ENCODE results near the gene RHD.
"Not testable (repeated sequence)": the region's sequence is repeated elsewhere in the genome, so short reads cannot be mapped to it uniquely, and the experiment has no call there.

Gene RHD

DNA sequence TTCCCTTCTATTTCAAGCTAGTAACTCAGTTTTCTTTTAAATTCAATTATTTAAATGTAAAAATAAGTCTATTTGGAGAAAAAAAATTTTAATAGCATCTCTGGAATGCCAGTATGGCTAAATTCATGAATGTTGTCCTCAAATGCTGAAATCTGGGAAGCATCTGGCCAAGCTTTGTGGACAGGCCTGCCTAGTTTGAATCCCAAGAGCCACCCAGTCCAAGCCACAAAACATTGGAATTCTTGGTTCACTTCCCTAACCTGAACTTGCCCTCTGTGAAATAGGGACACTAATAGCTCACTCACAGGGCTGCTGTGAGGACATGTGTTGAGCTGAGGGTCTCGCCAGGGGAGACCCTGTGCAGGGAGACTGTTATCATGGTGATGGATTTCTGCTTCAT lies 37.2 kb downstream of the RHD start:
- DNase-seq = not testable (repeated sequence)

DNA sequence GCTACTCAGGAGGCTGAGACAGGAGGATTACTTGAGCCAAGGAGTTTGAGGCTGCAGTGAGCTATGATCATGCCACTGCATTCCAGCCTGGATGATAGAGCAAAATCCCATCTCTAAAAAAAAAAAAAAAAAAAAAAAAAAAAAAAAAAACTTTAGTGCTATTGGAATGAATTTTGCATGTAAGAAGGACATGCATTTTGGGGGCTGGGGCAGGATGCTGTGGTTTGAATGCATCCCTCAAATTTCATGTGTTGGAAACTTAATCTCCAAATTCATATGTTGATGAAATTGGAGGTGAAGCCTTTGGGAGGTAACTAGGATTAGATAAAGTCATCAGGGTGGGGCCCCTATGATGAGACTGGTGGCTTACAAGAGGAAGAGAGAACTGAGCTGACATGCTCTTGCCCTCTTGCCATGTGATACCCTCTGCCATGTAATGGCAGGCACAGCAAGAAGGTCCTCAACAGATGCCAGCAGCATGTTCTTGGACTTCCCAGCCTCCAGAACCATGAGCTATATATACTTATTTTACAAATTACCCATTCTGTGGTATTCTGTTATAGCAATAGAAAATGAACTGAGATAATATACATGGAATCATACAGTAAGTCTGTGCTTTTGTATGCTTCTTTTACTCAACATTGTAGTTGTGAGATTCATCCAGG lies 40.6 kb downstream of the RHD start:
- not testable (repeated sequence) for DNase-seq

DNA sequence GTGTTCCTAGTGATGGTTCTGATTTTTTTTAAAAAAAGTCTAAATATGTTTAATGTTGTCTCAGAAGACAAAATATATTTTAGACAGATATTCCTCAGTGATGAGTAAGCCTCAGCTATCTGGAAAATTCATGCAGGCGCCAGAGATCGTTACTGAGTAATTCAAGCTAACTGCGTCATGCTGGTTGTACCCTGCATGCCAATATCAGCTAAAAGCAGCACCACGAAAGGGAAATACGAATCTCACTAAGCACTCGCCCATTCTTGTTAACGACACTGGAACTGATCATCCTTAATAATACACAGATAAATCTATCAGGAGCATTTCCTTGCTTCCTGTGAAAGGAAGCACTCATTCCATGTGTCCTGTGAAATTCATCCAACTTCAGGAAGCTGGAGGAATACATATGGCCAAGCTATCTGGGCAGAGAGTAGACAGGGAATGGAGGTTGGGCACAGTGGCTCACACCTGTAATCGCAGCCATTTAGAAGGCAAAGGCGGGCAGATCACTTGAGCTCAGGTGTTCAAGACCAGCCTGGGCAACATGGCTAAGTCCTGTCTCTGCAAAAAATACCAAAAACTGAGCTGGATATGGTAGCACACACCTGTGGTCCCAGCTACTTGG lies 48.1 kb downstream of the RHD start:
- DNase-seq = not testable (repeated sequence)

DNA sequence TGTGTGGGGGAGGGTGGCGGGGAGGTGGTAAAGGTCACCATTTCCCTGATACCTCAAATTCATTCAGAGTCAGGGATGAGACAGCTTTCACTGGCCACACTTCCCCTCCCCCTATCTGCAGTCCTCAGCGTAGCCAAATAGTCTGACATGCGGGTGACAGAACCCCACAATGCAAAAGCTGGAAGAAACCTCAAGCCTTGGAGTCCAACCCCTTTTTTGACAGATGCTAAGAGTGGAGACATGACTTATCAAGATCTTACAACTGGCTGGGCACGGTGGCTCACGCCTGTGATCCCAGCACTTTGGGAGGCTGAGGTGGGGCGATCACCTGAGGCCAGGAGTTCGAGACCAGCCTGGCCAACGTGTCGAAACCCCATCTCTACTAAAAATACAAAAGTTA lies 49.8 kb downstream of the RHD start:
- DNase-seq = not testable (repeated sequence)

DNA sequence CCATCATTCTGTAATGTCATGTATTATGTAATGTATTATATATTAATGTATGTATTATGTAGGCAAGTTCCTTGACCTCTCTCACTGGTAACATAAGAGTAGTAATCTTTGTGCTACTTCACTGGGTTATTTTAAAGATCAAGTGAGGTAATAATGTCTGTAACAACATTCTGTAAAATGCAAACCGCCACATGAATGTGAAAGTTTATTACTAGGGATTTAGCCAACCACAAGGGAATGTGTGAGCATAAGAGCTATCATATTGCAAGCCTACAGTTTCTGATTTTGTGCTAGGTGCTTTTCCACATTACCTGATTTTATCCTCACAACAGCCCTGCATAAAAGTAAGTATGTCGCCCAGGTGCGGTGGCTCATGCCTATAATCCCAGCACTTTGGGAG lies 52.1 kb downstream of the RHD start:
- DNase-seq = not testable (repeated sequence)

DNA sequence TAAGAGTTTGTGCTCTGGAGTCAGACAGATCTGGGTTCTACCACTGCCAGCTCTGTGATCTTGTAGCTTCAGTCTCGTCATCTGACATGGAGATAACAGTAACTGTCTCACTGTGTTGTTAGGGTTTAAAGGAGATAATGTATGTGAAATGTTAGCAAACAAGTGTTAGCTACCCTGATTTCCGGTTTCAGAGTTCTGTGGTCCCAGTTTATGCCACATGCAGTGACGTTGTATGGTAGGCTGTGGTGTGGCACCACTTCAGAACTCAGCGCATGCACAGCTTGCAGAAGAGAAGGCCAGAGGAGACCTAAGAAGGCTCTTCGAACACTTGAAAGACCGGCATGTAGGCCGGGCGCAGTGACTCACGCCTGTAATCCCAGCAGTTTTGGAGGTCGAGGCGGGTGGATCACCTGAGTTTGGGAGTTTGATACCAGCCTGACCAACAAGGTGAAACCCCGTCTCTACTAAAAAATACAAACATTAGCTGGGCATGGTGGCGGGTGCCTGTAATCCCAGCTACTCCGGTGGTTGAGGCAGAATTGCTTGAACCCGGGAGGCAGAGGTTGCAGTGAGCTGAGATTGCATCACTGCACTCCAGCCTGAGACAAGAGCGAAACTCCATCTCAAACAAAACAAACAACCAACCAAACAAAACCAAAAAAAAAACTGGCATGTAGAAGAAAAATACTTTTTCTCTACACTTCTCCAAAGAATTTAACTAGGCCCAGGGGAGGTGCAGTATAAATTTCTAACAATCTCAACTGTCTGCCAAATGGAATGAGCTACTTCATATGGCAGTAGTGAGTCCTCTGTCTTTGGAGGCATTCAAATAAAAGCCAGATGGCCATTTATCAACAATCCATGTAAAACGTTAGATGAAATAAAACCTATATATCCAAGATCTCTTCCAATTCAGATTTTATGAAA lies 55.8 kb downstream of the RHD start:
- DNase-seq = not testable (repeated sequence)

DNA sequence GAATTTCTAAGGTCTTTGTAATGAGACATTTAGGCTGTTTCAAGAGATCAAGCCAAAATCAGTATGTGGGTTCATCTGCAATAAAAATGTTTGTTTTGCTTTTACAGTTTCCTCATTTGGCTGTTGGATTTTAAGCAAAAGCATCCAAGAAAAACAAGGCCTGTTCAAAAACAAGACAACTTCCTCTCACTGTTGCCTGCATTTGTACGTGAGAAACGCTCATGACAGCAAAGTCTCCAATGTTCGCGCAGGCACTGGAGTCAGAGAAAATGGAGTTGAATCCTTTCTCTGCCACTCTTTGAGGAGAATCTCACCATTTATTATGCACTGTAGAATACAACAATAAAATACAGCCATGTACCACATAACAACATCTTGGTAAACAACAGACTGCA lies 56.5 kb downstream of the RHD start:
- not testable (repeated sequence) for DNase-seq

DNA sequence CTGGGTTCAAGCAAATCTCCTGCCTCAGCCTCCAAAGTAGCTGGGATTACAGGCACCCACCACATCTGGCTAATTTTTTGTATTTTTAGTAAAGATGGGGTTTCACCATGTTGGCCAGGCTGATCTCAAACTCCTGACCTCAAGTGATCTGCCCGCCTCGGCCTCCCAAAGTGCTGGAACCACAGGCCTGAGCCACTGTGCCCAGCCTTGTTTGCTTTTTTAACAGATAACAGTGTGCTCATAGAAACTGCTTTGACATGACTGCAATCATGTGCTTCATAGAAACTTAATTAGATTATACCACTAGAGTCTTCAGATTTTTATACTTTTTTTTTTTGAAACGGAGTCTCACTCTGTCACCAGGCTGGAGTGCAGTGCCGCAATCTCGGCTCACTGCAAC lies 57.0 kb downstream of the RHD start:
- not testable (repeated sequence) for DNase-seq

DNA sequence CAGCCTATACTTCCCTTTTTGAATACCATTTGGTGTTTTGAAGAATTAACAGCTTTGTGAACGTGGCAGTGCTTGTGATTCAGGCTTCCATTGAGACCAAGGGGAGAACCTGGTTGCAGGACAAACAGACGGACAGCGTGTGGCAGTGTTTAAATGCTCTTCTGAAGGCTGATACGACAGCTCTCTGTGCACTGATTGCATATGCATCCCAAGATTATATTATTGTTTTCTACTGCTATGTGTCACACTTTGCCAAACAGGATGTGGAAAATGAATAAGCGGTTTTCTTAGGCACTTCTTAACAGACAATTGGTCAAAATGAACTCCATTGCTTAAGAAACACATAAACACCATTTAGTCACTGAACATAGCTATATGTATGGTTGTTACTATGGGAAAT lies 57.6 kb downstream of the RHD start:
- peak in 1 of 2 donors; percentile 5 for DNase-seq

DNA sequence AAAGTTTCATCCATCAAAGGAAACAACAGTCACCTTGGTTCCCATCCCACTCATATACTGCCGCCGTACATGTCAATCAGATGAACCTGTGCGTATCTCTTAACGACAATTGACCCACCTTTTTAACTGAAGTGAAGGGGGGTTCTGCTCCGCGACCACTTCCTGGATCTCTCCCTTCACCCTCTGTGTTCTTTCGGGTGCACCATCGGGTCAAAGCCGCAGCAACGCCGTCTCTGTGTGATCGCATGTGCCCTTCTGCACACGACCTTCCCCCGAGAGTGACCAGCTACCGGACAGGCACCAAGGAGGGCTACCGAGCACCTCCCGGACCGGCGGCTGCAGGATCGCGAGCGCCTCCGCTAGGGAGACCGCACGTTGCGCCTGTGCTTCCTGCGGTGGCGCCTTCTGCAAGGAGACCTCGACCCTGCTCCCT lies 64.6 kb downstream of the RHD start:
- peak in 1 of 2 donors; percentile 7 for DNase-seq

DNA sequence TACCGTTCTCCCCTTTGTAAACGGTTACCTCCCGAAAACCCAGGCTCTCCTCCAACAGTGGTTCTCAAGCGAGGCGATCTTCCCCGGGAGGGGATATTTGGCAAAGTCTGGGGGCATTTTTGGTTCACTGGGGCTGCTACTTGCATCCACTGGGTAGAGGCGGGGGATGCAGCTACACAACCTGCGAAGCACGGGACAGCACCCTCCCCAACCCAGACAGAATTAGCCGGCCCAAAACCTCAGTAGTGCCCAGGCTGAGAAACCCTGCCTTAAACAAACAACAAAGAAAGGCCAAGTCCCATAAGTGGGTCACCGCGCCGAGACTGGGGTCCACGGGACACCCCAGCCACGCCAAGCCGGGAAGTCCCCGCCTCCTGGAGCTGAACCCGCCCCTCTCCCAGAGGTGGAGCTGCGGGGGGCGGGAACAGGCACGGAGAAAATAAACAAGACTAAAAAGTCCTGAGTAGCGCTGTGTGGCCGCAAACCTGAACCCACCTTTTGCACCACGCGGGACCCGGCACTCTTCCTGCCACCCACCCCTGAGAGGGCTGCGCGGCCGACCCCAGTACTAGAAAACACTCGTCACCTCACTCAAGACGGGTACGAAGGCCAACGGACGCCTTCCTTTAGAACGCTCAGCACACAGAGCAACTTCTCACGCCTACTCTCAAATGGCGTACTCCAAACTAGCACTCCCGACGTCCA lies 65.3 kb downstream of the RHD start:
- peak; percentile 8 to 31 for DNase-seq

DNA sequence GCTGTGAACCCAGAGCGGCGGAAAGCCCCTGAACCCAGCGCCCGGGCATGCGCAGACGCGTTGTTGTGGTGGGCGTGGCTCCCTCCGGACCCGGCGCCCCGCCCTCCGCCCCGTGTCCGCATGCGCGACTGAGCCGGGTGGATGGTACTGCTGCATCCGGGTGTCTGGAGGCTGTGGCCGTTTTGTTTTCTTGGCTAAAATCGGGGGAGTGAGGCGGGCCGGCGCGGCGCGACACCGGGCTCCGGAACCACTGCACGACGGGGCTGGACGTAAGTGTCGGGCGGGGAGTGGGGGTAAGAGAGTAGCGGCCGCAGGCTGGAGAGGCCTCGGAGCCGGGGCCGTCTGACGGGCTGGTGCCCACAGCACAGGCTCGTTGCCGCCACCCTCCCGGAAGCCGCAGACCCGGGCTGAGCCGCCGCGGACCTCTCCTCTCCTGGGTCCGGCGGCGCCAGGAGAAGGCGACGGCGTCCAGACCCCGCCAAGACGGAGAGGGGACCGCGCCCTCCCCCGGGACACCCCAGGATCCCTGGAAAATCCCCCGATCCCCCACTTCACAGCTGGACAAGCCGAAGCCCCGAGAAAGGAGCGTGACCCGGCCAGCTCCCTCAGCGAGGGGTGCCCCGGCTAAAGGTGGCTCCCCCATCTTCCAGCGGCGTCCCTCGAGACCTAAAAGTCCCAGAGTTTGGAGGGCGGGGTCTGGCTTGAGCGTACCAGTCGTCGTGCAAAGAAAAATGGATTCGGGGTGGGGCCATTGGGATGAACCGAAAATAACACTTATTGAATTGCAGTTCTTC lies 66.1 kb downstream of the RHD start, which contains the start of gene TMEM50A:
TMEM50A (plus strand) TSS at position 147 of the 794 bp plus-strand sequence. CDS start 2,153 bp downstream, outside the sequence.
- peak; percentile 84 to 87 for DNase-seq

DNA sequence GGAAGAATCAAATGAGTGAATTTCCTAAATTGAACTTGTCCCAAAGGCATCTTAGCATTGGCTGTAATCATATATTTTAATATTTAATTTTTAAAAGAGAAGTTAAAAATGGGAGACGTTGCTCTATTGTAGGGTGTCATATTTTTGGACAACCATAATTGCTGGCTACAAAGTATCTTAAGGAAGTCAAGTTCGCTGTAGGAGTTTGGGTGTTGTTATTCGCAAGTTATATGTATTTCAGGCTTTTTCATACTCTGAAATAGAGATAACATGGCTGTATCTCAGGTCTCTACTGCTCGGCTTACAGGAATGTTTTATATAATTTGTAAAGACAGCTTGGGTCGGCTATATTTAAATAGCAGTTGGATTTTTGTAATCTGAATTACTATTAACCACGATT lies 66.7 kb downstream of the RHD start:
- DNase-seq = no peak

DNA sequence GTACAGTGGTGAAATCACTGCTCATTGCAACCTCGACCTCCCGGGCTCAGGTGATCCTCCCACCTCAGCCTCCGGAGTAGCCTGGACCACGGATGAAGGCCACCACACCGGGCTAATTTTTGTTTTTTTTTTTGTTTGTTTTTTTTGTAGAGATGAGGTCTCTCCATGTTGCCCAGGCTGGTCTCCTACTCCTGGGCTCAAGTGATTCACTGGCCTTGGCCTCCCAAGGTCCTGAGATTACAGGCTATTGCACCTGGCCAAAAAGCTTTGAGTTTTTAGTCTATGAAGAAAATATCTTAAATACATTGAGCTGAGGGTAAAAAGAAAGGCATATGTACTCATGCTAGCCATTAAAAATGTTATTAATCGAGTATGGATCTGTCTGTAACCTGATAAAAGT lies 69.4 kb downstream of the RHD start:
- no peak for DNase-seq

DNA sequence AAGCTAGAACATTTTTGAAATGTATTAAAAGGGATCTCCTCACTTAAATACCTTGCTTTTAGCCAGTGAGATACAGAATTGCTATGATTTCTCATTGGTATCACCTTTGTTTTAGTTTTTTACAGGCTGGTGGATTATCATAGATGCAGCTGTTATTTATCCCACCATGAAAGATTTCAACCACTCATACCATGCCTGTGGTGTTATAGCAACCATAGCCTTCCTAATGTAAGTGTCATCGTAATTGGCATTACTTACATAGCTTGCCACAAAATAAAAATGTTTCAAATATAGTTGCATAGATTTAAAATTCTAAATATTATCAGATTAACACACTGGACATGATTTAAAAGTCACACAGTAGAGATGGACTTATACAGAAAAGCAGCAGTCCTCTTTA lies 70.5 kb downstream of the RHD start:
- no peak for DNase-seq

DNA sequence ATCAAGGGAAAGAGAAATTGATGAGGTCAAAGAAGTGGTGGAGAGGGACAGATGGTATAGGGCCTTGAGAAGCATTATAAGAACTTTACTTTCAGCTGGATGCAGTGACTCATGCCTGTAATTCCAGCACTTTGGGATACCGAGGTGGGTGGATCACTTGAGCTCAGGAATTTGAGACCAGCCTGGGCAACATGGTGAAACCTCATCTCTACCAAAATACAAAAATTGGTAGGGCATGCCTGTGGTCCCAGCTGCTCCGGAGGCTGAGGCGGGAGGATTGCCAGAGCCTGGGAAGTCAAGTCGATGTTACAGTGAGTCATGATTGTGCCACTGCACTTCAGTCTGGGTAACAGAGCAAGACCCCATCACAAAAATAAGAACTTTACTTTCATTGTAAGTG lies 71.6 kb downstream of the RHD start:
- DNase-seq = no peak

DNA sequence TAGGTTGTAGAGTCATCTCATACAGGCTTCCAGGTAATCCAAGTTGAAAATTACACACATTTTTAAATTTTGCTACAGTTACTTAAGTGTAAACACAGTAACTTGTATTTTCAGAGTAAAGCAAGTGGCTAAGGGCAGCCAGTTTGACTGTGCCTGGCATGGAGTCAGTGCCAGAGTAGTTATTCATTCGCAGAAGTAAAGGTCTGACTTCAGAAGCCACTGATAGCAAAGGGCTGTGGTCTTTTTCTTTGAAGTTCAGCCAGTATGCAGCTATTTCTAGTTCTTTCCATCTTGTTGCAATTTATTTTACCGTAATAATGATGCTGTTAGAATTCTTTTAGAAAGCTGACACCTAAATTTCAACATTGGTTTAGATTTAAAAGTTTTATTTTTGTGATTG lies 75.2 kb downstream of the RHD start:
- no peak for DNase-seq

DNA sequence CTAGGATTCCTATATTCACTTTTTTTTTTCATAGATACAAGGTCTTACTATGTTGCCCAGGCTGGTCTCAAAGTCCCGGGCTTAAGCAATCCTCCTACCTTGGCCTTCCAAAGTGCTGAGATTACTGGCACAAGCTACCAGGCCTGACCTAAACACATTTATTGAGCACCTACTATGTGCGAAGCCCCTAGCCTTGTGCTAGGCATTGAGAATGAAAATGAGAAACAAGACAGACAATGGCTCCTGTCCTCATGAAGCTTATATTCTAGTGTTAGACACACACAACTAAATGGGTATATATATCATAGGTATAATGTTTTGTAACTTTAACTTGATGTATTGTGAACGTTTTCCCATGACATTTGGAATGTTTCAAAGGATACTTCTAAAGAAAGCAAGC lies 77.3 kb downstream of the RHD start:
- DNase-seq = no peak

DNA sequence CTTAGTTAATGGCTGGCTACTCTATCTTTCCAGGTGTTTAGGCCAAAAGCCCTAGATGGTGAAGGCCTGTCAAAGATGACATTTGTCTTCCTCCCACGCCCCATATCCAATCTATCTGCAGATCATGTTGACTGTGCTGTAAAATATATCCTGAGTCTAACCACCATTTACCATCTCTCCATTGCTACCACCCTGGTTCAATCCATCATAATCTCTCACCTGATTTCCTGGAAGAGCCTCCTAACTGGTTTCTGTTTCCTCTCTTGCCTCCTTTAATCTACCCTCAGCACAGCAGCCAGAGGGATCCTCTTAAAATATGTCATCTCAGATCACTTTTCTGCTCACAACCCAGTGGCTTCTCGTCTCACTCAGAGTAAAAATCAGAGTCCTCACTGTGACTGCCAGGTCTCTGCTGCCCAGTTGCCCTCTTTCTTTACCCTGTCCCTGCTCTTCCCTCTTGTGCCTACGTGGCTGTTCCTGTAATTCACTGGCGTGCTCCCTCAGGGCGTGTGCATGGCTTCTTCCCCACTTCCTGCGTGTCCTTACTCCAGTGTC lies 83.6 kb downstream of the RHD start:
- DNase-seq = no peak

DNA sequence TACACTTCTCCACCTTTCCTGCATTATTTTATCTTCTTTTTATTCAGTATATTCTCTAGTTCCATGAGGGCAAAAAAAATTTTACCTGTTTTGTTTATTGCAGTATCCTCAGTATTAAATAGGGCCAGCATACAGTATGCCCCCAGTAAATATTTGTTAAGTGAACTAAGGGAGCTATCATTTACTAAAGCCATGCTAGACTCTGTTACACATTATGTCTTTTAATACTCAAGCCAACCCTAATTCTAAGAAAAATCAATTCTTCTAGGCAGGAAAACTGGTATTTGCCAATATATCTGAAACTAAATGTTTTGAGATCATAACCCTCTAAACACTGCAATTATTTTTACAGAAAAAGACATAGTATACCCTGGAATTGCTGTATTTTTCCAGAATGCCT lies 84.1 kb downstream of the RHD start:
- no peak for DNase-seq

DNA sequence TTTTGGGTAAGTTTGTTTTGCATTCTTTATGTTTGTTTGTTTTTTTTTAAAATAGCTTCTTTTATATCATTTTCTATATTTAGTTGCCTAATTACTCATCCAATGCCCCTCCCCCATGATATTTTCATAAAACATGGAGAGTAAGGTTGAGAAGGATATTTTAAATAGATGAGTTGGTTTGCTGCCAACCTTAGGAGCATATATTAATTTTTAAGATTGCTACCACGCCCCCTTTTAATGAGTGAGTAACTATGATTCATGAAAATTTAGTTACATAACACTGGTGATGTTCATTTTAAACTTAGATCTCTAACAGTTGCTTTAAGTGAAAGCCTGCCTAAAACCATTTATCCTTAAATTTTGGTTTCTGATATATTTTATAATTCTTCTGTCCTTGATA lies 84.5 kb downstream of the RHD start:
- DNase-seq = no peak

All from activated CD4-positive, alpha-beta T cell treated with anti-CD3 and anti-CD28 coated beads for 4 hours (primary cell).